ENCODE measurements around the gene MED8. TPM values are rescaled to one million over a fixed set of nuclear protein-coding genes. Genes with fewer than 3 reads are reported as not detected.

The MED8 gene
- total and polyA plus RNA-seq, 2 of the 13 experiments (the other 11 are each of a cell fraction or from before 2014, with no cell fraction given) = 16.9 to 77.4 TPM

DNA sequence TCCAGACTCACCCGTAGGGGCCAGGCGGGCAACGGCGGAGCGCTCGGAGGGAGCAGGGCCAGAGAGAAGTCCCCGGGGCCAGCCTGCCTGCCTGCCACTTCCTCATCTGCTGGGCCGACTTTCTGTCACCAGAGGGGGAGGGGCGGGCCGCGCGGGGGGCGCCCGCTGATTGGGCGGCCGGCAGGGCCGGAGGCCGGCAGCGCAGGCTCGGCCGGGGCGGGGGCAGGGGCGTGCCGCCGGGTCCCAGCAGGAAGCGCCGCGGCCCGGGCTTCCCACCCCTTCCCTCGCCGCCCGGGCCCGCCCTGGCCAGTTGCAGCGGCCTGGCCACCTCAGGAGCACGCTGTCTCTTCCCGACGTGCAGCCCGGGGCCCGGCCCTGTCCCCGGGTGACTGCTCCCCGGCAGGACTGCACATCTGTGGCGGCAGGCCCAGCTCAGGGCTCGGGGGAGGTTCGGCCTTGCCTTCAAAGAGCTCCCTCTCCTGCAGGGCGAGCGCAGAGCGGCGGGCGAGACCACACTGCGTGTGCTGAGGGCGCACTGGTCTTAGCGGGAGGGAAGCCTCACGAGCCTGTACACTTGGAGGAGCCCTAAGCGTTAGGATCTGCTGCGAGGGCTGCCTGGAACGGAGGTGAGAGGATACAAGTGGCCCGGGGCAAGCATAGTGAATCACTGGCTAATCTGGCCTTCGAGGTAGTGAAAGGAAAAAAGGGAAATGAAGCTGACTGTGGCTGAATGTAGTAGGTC lies 21.5 kb downstream of the MED8 start, which contains the start of gene ELOVL1 (continued):
- TF ChIP-seq, protein P1, sequence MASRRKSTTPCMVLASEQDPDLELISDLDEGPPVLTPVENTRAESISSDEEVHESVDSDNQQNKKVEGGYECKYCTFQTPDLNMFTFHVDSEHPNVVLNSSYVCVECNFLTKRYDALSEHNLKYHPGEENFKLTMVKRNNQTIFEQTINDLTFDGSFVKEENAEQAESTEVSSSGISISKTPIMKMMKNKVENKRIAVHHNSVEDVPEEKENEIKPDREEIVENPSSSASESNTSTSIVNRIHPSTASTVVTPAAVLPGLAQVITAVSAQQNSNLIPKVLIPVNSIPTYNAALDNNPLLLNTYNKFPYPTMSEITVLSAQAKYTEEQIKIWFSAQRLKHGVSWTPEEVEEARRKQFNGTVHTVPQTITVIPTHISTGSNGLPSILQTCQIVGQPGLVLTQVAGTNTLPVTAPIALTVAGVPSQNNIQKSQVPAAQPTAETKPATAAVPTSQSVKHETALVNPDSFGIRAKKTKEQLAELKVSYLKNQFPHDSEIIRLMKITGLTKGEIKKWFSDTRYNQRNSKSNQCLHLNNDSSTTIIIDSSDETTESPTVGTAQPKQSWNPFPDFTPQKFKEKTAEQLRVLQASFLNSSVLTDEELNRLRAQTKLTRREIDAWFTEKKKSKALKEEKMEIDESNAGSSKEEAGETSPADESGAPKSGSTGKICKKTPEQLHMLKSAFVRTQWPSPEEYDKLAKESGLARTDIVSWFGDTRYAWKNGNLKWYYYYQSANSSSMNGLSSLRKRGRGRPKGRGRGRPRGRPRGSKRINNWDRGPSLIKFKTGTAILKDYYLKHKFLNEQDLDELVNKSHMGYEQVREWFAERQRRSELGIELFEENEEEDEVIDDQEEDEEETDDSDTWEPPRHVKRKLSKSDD (CRISPR knock-in tag; IDR thresholded peaks at IDR 0.05; ENCODE audit: low read depth) = no peak
- TF ChIP-seq ZNF713 (CRISPR knock-in tag; IDR thresholded peaks at IDR 0.05) (0 out of 2 replicates have a peak, but pooled peaks have one; percentile 82), HHEX (CRISPR knock-in tag; IDR thresholded peaks at IDR 0.05) (no peak), ZNF563 (CRISPR knock-in tag; IDR thresholded peaks at IDR 0.05) (peak; percentile 82), ZNF546 (CRISPR knock-in tag; conservative IDR thresholded peaks at IDR 0.05) (peak; percentile 88; the same call in 1 of the 2 replicates), HNF4A (CRISPR knock-in tag; IDR thresholded peaks at IDR 0.05) (no peak; the same call in 1 of the 2 replicates), SIN3A (IDR thresholded peaks at IDR 0.05; ENCODE audit: borderline replicate concordance, low read depth, low read length) (peak; percentile 88; the same call in 1 of the 2 replicates)
- TF ChIP-seq, protein P2, sequence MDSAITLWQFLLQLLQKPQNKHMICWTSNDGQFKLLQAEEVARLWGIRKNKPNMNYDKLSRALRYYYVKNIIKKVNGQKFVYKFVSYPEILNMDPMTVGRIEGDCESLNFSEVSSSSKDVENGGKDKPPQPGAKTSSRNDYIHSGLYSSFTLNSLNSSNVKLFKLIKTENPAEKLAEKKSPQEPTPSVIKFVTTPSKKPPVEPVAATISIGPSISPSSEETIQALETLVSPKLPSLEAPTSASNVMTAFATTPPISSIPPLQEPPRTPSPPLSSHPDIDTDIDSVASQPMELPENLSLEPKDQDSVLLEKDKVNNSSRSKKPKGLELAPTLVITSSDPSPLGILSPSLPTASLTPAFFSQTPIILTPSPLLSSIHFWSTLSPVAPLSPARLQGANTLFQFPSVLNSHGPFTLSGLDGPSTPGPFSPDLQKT (CRISPR knock-in tag; IDR thresholded peaks at IDR 0.05; ENCODE audit: borderline replicate concordance) = no peak; the same call in 1 of the 2 replicates
- TF ChIP-seq, protein P3, sequence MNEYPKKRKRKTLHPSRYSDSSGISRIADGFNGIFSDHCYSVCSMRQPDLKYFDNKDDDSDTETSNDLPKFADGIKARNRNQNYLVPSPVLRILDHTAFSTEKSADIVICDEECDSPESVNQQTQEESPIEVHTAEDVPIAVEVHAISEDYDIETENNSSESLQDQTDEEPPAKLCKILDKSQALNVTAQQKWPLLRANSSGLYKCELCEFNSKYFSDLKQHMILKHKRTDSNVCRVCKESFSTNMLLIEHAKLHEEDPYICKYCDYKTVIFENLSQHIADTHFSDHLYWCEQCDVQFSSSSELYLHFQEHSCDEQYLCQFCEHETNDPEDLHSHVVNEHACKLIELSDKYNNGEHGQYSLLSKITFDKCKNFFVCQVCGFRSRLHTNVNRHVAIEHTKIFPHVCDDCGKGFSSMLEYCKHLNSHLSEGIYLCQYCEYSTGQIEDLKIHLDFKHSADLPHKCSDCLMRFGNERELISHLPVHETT (CRISPR knock-in tag; conservative IDR thresholded peaks at IDR 0.05) = peak; percentile 60; the same call in 1 of the 2 replicates
- TF ChIP-seq, protein P4, sequence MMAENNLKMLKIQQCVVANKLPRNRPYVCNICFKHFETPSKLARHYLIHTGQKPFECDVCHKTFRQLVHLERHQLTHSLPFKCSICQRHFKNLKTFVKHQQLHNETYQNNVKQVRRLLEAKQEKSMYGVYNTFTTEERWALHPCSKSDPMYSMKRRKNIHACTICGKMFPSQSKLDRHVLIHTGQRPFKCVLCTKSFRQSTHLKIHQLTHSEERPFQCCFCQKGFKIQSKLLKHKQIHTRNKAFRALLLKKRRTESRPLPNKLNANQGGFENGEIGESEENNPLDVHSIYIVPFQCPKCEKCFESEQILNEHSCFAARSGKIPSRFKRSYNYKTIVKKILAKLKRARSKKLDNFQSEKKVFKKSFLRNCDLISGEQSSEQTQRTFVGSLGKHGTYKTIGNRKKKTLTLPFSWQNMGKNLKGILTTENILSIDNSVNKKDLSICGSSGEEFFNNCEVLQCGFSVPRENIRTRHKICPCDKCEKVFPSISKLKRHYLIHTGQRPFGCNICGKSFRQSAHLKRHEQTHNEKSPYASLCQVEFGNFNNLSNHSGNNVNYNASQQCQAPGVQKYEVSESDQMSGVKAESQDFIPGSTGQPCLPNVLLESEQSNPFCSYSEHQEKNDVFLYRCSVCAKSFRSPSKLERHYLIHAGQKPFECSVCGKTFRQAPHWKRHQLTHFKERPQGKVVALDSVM (CRISPR knock-in tag; IDR thresholded peaks at IDR 0.05) = peak; percentile 54; the same call in 1 of the 2 replicates
- TF ChIP-seq, protein P5, sequence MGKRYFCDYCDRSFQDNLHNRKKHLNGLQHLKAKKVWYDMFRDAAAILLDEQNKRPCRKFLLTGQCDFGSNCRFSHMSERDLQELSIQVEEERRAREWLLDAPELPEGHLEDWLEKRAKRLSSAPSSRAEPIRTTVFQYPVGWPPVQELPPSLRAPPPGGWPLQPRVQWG (CRISPR knock-in tag; IDR thresholded peaks at IDR 0.05; ENCODE audit: borderline replicate concordance, low read depth) = no peak
- TF ChIP-seq, protein P6, sequence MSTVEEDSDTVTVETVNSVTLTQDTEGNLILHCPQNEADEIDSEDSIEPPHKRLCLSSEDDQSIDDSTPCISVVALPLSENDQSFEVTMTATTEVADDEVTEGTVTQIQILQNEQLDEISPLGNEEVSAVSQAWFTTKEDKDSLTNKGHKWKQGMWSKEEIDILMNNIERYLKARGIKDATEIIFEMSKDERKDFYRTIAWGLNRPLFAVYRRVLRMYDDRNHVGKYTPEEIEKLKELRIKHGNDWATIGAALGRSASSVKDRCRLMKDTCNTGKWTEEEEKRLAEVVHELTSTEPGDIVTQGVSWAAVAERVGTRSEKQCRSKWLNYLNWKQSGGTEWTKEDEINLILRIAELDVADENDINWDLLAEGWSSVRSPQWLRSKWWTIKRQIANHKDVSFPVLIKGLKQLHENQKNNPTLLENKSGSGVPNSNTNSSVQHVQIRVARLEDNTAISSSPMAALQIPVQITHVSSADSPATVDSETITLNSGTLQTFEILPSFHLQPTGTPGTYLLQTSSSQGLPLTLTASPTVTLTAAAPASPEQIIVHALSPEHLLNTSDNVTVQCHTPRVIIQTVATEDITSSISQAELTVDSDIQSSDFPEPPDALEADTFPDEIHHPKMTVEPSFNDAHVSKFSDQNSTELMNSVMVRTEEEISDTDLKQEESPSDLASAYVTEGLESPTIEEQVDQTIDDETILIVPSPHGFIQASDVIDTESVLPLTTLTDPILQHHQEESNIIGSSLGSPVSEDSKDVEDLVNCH (CRISPR knock-in tag; IDR thresholded peaks at IDR 0.05) = no peak
- TF ChIP-seq, protein P7, sequence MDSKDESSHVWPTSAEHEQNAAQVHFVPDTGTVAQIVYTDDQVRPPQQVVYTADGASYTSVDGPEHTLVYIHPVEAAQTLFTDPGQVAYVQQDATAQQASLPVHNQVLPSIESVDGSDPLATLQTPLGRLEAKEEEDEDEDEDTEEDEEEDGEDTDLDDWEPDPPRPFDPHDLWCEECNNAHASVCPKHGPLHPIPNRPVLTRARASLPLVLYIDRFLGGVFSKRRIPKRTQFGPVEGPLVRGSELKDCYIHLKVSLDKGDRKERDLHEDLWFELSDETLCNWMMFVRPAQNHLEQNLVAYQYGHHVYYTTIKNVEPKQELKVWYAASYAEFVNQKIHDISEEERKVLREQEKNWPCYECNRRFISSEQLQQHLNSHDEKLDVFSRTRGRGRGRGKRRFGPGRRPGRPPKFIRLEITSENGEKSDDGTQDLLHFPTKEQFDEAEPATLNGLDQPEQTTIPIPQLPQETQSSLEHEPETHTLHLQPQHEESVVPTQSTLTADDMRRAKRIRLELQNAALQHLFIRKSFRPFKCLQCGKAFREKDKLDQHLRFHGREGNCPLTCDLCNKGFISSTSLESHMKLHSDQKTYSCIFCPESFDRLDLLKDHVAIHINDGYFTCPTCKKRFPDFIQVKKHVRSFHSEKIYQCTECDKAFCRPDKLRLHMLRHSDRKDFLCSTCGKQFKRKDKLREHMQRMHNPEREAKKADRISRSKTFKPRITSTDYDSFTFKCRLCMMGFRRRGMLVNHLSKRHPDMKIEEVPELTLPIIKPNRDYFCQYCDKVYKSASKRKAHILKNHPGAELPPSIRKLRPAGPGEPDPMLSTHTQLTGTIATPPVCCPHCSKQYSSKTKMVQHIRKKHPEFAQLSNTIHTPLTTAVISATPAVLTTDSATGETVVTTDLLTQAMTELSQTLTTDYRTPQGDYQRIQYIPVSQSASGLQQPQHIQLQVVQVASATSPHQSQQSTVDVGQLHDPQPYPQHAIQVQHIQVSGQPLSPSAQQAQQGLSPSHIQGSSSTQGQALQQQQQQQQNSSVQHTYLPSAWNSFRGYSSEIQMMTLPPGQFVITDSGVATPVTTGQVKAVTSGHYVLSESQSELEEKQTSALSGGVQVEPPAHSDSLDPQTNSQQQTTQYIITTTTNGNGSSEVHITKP (CRISPR knock-in tag; IDR thresholded peaks at IDR 0.05; ENCODE audit: low read depth) = peak; percentile 94

Data from HepG2 (cell line).